ENCODE data around the gene SCOC.

Gene SCOC

DNA sequence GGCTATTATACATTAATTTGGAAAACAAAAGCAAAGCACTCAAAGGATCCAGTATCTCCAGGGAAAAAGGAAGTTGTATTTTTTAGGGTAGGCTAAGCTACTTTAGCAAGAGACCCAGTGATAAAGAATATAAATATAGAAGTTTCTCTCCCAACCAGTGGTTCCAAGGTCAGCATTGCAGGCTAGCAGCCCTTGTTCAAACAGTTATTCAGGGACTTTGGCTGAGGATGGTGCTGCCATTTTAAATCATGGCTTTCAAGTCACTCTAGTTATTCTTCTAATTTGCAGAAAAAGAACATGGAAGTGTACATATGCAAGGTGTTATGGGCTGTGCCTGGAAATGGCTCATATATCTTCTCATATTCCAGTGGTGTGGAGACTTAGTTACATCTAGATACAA is 9.3 kb downstream of the SCOC start:
- no peak overlapping the region for H2AFZ ChIP-seq (ENCODE audit: low read depth, low read length)
- no peak overlapping the region for H3K27ac ChIP-seq (ENCODE audit: low read length)
- peaks cover 12% of the 10 kb centered on the region for H3K36me3 ChIP-seq (replicated peaks; ENCODE audit: low read depth, low read length)
- H3K79me2 ChIP-seq (ENCODE audit: low read length) = peaks cover 8% of the 10 kb centered on the region; the same call in 1 of the 2 replicates
- no peak overlapping the region for H3K9ac ChIP-seq (ENCODE audit: low read length)
- no peak overlapping the region for H3K4me2 ChIP-seq (ENCODE audit: low read length)
- no peak for TF ChIP-seq EZH2phosphoT487 (IDR thresholded peaks at IDR 0.05; ENCODE audit: low read depth)
- TF ChIP-seq, protein P1, sequence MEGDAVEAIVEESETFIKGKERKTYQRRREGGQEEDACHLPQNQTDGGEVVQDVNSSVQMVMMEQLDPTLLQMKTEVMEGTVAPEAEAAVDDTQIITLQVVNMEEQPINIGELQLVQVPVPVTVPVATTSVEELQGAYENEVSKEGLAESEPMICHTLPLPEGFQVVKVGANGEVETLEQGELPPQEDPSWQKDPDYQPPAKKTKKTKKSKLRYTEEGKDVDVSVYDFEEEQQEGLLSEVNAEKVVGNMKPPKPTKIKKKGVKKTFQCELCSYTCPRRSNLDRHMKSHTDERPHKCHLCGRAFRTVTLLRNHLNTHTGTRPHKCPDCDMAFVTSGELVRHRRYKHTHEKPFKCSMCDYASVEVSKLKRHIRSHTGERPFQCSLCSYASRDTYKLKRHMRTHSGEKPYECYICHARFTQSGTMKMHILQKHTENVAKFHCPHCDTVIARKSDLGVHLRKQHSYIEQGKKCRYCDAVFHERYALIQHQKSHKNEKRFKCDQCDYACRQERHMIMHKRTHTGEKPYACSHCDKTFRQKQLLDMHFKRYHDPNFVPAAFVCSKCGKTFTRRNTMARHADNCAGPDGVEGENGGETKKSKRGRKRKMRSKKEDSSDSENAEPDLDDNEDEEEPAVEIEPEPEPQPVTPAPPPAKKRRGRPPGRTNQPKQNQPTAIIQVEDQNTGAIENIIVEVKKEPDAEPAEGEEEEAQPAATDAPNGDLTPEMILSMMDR (IDR thresholded peaks at IDR 0.05; ENCODE audit: low read depth, low read length) = no peak
- no peak overlapping the region for H3K4me3 ChIP-seq (ENCODE audit: low read length)
- no peaks in the 10 kb centered on the region for H3K4me1 ChIP-seq (ENCODE audit: low read length)
- H4K20me1 ChIP-seq (ENCODE audit: insufficient read depth, low read length) = no peaks in the 10 kb centered on the region; the same call in 1 of the 2 replicates
- no peaks in the 10 kb centered on the region for H3K27me3 ChIP-seq (ENCODE audit: low read depth, low read length)
- H3K9me3 ChIP-seq (ENCODE audit: insufficient read depth, low read length) = no peaks in the 10 kb centered on the region

DNA sequence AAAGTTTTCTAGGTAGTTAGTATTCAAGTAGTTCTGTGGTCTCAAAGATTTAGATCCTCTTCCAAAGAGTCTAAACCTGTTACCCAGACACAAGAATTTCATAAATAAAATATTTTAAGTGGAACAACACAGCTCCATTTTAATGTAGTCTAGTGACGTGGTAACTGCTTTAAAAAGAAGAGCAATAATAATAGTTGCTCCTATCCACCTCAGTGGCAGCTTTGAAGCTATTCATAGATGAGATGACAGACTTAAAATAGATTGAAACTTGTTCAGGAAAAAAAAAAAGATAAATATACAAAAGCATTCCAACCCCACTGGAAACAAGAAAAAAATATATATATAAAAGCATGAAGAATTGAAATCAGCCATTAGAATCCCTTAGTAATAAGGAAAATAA is 14.6 kb downstream of the SCOC start:
- H4K20me1 ChIP-seq (ENCODE audit: insufficient read depth, low read length) = no peaks in the 10 kb centered on the region
- H3K9ac ChIP-seq (ENCODE audit: low read length) = no peak overlapping the region
- H3K4me2 ChIP-seq (ENCODE audit: low read length) = no peak overlapping the region
- H3K79me2 ChIP-seq (ENCODE audit: low read length) = no peaks in the 10 kb centered on the region
- H2AFZ ChIP-seq (ENCODE audit: low read depth, low read length) = no peak overlapping the region
- no peaks in the 10 kb centered on the region for H3K27me3 ChIP-seq (ENCODE audit: low read depth, low read length)
- TF ChIP-seq EZH2phosphoT487 (IDR thresholded peaks at IDR 0.05; ENCODE audit: low read depth) = no peak
- TF ChIP-seq, protein P1 (IDR thresholded peaks at IDR 0.05; ENCODE audit: low read depth, low read length) = no peak
- H3K4me1 ChIP-seq (ENCODE audit: low read length) = no peaks in the 10 kb centered on the region
- H3K4me3 ChIP-seq (ENCODE audit: low read length) = no peak overlapping the region
- no peaks in the 10 kb centered on the region for H3K9me3 ChIP-seq (ENCODE audit: insufficient read depth, low read length)
- no peak overlapping the region for H3K27ac ChIP-seq (ENCODE audit: low read length)
- H3K36me3 ChIP-seq (replicated peaks; ENCODE audit: low read depth, low read length) = peaks cover under 1% of the 10 kb centered on the region

DNA sequence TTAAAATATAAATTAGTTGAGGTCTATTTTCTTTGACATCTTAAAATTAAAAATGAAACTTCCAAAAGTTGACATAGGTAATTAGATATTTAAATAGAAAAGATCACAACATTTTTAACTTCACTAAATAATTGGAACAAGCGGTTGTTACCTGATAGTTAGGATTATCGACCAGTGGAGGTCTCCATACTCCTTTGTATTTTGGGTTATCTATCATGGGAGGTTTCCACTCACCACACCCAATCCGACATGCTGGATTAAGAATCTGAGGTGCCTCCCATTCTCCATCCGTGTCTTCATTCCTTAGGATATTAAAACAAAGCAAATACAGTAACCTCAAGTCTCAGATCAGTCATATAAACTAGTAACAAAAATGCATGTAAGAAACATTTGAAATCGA is 22.2 kb downstream of the SCOC start:
- H3K4me3 ChIP-seq (ENCODE audit: low read length) = no peak overlapping the region
- no peaks in the 10 kb centered on the region for H4K20me1 ChIP-seq (ENCODE audit: insufficient read depth, low read length)
- no peaks in the 10 kb centered on the region for H3K79me2 ChIP-seq (ENCODE audit: low read length)
- H3K4me1 ChIP-seq (ENCODE audit: low read length) = no peaks in the 10 kb centered on the region
- H2AFZ ChIP-seq (ENCODE audit: low read depth, low read length) = no peak overlapping the region
- H3K27ac ChIP-seq (ENCODE audit: low read length) = no peak overlapping the region
- TF ChIP-seq, protein P1 (IDR thresholded peaks at IDR 0.05; ENCODE audit: low read depth, low read length) = no peak; the same call in 1 of the 2 replicates
- no peak for TF ChIP-seq EZH2phosphoT487 (IDR thresholded peaks at IDR 0.05; ENCODE audit: low read depth)
- no peak overlapping the region for H3K4me2 ChIP-seq (ENCODE audit: low read length)
- no peaks in the 10 kb centered on the region for H3K36me3 ChIP-seq (replicated peaks; ENCODE audit: low read depth, low read length)
- no peak overlapping the region for H3K9ac ChIP-seq (ENCODE audit: low read length)
- no peaks in the 10 kb centered on the region for H3K9me3 ChIP-seq (ENCODE audit: insufficient read depth, low read length)
- H3K27me3 ChIP-seq (ENCODE audit: low read depth, low read length) = no peaks in the 10 kb centered on the region

DNA sequence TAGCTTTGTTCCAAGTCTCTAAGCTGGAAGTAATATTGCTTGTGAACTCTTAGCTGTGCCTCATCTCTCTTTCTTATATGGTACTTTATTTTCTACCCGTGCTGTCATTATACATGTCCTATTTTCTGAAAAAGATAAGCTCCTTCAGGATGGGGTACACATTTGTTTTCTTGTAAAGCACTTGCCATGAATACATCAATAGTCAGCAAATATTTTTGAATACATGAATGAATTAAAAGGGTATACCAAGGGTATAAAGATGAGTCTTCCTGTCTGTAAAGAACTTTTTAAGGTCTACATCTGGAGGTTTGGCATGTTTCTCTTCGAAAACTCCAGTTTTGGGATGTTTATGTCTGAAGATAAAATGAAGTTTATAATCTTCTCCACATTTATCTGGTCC is 26.7 kb downstream of the SCOC start:
- Histone ChIP-seq H3K27me3 (ENCODE audit: low read depth, low read length) (no peaks in the 10 kb centered on the region), H2AFZ (ENCODE audit: low read depth, low read length) (no peak overlapping the region), H3K79me2 (ENCODE audit: low read length) (no peaks in the 10 kb centered on the region), H3K27ac (ENCODE audit: low read length) (no peak overlapping the region), H3K4me1 (ENCODE audit: low read length) (no peaks in the 10 kb centered on the region), H3K4me3 (ENCODE audit: low read length) (no peak overlapping the region), H4K20me1 (ENCODE audit: insufficient read depth, low read length) (no peaks in the 10 kb centered on the region), H3K9ac (ENCODE audit: low read length) (no peak overlapping the region), H3K4me2 (ENCODE audit: low read length) (no peak overlapping the region), H3K36me3 (replicated peaks; ENCODE audit: low read depth, low read length) (no peaks in the 10 kb centered on the region), H3K9me3 (ENCODE audit: insufficient read depth, low read length) (no peaks in the 10 kb centered on the region)
- TF ChIP-seq, protein P1 (IDR thresholded peaks at IDR 0.05; ENCODE audit: low read depth, low read length) = no peak
- TF ChIP-seq EZH2phosphoT487 (IDR thresholded peaks at IDR 0.05; ENCODE audit: low read depth) = no peak

Measured in OCI-LY3 (cell line).